Stimulated activated CD4-positive, alpha-beta T cell treated with anti-CD3 and anti-CD28 coated beads, Interleukin-2, amount 100 ng/mL, for 4 hours (primary cell): ENCODE data around the gene SF3B1.
"Not testable (repeated sequence)": the region's sequence is repeated elsewhere in the genome, so short reads cannot be mapped to it uniquely, and the experiment has no call there.

ENCODE experiments used
- DNase-seq: peaks from one replicate; pipeline ENCODE4 v3.0.0-alpha.2; 2020; ENCODE audit warnings: low read depth

Gene SF3B1

GRCh38 chr2:197434541-197435513 is at the start of gene SF3B1:
Gene SF3B1 (minus strand): TSS chr2:197435028. CDS start chr2:197434999, 29 bp downstream.
- peak; percentile 98 for DNase-seq

- DNase-seq, result not testable (repeated sequence)
Observed at GRCh38 chr2:197484248-197484647, 49.4 kb upstream of the SF3B1 start.

- no peak for DNase-seq
Observed at GRCh38 chr2:197480165-197481036, 45.6 kb upstream of the SF3B1 start.

- no peak for DNase-seq
Observed at GRCh38 chr2:197477797-197478196, 43.0 kb upstream of the SF3B1 start.

- DNase-seq, result no peak
Observed at GRCh38 chr2:197472166-197472565, 37.3 kb upstream of the SF3B1 start.

- no peak for DNase-seq
Observed at GRCh38 chr2:197464175-197464574, 29.3 kb upstream of the SF3B1 start.

GRCh38 chr2:197461057-197461456 is 26.2 kb upstream of the SF3B1 start:
- no peak for DNase-seq

GRCh38 chr2:197460649-197461048 is 25.8 kb upstream of the SF3B1 start:
- DNase-seq, result no peak

- no peak for DNase-seq
Observed at GRCh38 chr2:197455428-197455827, 20.6 kb upstream of the SF3B1 start.

GRCh38 chr2:197454923-197455322 is 20.1 kb upstream of the SF3B1 start:
- no peak for DNase-seq

- DNase-seq, result no peak
Observed at GRCh38 chr2:197453914-197454398, 19.1 kb upstream of the SF3B1 start.

- peak; percentile 97 for DNase-seq
Observed at GRCh38 chr2:197453123-197453913, 18.5 kb upstream of the SF3B1 start, which contains the start of gene COQ10B. Gene COQ10B (plus strand): TSS chr2:197453552. CDS start chr2:197453561, 9 bp downstream.

- DNase-seq, result no peak
Observed at GRCh38 chr2:197452754-197453122, 17.9 kb upstream of the SF3B1 start.

GRCh38 chr2:197450935-197451358 is 16.1 kb upstream of the SF3B1 start:
- DNase-seq, result not testable (repeated sequence)

GRCh38 chr2:197450465-197450864 is 15.6 kb upstream of the SF3B1 start:
- DNase-seq, result no peak

GRCh38 chr2:197446844-197447243 is 12.0 kb upstream of the SF3B1 start:
- DNase-seq, result no peak

- no peak for DNase-seq
Observed at GRCh38 chr2:197445746-197446145, 10.9 kb upstream of the SF3B1 start.

GRCh38 chr2:197442857-197443256 is 8.0 kb upstream of the SF3B1 start:
- no peak for DNase-seq

GRCh38 chr2:197437380-197437779 is 2.6 kb upstream of the SF3B1 start:
- DNase-seq, result no peak

- DNase-seq, result no peak
Observed at GRCh38 chr2:197435598-197436420, 981 bp upstream of the SF3B1 start.
